SH-SY5Y (cell line): ENCODE measurements around the gene TMEM89.

Experiments used
- GATA2 ChIP-seq: IDR thresholded peaks from 2 replicates; pipeline ENCODE4 v1.6.1; 2011; ENCODE audit warnings: mild to moderate bottlenecking, low read depth, low read length
- GATA3 ChIP-seq: IDR thresholded peaks from 2 replicates; pipeline ENCODE4 v1.6.1; 2011; ENCODE audit warnings: low read depth, mild to moderate bottlenecking, low read length, moderate library complexity

Gene TMEM89

DNA sequence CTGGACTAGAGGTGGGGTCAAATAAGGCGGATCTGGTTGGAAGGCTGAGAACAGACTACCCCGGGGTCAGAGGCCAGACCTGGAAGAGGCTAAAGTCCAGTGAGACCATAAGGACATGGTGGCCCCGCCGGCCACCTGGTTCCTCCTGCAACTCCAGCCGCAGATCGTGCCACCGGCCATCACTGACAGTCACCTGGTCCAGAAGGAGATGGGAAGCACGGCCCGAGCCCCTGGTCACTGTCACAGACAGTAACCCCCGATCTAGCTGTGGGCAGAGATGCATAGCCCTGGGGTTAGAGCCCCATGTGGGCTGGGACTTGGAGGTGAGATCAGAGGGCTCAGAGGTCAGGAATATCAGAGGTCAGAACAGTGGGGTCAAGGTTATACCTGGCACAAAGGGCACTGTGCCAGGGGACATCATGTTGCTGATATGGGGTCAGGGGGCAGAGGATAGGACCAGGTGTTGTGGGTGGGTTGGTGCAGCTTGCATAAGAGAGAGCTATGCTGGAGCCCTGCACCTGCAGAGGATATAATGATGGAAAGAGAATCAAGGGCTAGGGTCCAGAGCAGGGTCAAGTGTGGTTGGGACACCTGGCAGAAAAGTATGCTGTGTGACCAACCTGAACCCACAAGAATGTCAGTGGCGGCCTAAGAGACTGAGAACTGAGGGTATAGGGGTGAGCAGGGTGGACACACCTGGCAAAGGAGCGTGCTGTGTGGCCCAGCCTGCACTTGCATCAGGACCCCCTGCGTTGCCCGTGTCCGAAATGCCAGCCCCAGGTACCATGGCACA, 31.6 kb upstream of the TMEM89 start:
- TF ChIP-seq GATA2, result no peak
- TF ChIP-seq GATA3, result no peak

DNA sequence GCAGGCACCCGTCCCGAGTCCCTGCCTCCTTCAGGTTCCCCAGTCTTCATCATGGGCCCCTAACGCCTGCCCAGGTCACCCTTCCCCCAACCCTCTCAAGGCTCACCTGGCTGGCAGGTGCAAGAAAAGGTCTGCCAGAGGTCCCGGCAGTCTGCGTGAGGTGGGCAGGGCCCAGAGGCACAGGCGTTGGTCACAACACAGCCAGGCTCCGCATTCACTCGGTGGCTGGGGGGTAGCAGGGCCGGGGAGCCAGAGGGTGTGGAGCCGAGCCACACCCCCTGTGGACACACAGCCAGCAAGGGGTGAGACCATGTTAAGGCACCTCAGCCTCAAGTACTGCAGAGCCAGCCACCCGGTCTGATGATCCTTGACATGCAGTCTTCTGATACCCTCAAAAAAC, 30.2 kb upstream of the TMEM89 start:
- TF ChIP-seq GATA2 (no peak), GATA3 (no peak)

DNA sequence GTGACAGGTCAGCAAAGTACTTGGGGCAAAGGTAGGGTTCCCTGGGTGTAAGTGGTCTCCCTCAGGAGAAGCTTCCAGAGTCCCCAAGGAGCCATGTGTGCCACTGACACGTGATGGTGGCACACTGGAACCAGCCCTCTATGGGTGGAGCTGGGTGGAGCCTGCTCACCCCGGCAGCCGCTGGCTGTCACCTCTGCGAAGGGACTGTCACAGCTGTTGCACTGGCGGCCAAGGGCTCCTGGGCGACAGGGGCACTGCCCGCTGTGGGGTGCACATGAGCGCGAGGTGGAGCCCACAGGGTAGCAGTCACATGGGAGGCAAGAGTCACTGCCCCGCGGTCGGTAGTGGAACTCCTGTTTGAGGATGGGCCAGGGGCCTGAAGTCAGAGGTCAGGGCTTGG, 29.2 kb upstream of the TMEM89 start:
- TF ChIP-seq GATA2, result no peak
- no peak for TF ChIP-seq GATA3

DNA sequence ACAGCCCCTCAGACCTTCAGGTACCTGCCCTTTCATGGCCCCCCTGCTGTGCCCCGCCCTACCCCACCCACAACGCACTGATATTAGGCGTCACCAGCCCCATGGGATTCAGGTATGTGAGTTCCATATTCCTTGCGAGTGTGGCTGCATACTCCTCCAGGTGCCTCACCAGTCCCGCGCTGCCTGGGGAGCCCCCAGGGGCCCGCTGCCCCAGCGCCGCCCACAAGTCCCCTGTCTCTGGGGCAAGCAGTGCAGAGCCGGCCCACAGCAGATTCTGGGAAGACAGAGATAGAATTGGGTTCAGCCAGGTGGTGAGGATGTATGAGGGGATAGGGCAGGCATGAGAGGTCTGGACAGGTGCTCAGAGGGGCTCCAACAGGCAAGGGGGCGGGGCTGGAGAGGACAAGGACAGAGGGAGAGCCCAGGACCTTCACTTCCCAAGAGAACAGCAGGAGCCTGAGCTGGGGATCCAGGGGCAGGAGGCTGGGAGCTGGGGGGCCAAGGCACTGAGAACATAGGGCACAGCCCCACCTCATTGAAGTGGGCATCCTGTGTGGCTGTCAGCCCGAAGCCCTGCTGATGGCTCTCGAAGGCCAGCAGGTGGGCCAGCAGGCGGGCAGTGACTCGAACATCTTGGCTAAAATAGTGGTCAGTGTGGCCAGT, 26.8 kb upstream of the TMEM89 start:
- TF ChIP-seq GATA3 (no peak), GATA2 (no peak)

DNA sequence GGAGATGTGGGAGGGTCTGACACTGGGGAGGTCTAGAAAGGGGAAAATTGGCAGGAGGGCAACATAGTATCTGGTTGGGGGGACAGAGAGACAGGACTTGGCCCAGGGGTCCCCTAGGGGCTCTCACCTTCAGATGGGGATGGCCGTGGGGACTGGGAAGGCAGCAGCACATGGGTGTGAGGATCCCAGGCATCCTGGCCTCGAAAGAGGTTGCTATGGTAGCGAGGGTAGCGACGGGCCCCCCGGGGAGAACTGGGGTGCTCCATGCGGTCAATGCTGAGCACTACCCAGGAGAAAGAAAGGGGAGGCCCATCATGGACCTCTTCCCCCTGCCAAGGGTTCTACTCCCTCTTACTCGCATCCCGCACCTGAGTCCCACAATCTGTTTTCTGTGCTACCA, 26.1 kb upstream of the TMEM89 start:
- TF ChIP-seq GATA3, result no peak
- no peak for TF ChIP-seq GATA2

DNA sequence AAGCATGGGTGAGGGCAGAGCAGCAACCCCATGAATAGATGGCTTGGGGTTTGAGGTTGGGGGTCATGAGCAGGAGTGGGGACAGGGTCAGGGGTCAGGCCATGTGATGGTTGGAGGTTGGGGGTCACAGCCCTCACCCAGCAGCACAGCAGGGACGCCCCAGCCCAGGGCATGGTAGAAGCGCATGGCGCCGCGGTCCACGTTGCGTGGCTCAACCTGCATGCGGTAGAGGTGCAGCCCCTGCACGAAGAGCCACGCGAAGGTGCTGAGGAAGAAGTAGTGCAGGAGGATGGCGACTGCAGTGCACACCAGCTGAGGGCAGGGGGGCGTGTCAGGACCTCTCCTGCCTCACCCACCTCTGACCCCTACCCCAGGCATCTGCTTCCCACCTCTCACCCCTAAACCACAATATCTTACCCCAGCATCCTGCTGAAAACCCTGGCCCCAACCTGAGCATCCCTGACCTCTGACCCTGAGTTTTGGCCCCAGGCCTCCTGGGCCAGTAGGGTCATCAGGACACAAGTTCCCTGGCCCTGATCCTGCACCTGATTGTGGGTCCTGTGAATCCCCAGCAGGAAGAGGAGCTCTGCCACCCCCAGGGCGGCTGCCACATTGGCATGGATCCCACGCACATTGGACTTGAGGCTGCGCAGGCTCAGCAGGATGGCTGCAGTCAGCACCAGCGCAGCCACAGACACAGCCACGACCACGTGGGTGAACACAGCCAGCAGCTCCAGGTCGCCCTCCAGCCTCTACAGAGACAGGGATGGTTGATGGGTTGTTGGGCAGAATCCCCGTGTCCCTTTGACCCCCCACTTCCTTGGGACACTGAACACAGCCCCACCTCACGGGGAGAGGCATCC, 23.6 kb upstream of the TMEM89 start:
- TF ChIP-seq GATA3 (no peak), GATA2 (no peak)

DNA sequence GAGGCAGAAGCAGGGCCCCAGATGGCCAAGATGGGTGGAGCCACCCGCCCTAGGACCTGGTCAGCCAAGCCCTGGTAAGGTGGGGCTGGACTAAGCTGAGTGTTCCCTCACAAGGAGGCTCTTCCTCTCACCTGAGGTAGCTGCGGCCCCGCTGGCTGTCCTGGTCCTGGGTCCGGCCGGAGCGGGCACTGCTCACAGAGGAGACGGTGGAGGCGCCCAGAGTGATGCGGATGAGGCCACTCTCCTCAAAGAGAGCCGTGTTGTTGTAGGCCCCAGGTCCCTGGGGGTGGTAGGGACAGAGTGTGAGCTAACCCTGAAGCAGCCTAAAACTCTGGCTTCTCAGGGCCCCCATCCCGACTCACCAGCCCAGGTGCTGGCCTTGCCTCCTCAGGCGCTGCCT, 21.0 kb upstream of the TMEM89 start:
- no peak for TF ChIP-seq GATA3
- no peak for TF ChIP-seq GATA2

DNA sequence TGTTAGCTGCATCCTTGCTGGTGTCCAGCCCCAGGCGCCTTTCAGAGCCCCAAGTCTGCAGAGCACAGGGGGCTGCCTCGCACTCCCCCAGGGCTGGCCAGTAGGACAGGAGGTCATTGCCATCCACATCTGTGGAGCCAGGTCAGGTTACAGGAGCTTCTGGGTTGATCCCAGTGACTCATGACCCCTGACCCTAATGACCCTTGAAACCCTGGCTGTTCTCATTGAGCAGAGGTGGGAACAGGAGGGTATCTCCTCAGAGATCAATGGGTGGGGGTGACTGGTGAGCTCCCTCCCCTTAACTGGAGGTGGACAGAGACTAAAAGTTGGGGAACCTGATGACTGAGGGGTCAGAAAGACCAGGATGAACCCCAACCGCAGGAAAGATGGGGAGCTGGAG, 19.8 kb upstream of the TMEM89 start:
- TF ChIP-seq GATA2 (no peak), GATA3 (no peak)

DNA sequence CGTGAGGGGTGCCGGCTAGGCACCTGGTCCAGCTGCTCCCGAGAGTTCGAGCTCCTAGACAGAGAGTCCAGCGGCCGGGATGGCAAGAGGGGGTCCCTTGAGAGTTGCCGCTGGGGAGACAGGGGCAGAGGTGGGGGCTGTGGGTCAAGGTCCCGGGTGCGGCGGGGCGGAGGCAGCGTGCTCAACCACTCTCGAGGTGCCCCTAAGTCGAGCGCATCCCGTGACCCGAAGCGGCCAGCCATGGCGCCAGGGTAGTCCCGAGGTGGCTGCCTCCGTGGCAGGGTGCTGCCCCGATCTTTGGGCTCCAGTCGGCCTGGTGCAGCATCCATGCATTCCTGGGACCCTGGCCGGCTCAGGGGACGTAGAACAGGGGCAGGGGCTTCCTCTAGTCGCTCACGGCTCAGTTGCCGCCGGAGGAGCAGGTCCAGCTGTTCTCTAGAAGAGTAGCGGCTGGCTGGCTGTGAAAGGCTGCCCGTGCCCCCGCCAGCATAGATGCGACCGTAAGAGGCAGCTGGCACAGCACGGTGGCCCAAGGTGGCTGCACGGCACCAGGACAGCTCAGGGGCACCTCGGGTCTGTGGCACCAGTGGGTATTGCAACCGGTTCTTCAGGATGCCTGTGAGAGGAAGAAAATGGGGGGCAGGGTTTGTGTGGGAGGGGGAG, 18.5 kb upstream of the TMEM89 start:
- TF ChIP-seq GATA2 (no peak), GATA3 (no peak)

DNA sequence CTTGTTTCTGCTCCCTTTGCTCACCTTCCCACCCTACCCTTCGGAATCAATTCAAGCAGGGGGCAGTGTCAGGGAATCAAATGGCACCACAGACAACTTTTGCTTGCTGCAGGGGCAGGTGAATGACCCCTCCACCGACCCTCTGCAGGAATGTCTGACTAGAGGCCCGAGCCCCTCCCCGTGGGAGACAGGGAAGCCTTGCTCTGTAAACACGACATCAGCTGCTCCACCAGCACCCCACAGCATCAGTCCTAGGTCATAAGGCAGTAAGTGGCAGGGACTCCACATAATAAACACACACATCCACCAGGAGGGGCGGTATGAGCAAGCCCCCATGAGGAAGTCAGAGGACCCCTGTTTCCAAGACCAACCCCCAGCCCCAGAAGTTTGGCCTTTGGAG, 15.7 kb upstream of the TMEM89 start:
- TF ChIP-seq GATA3, result no peak
- no peak for TF ChIP-seq GATA2

DNA sequence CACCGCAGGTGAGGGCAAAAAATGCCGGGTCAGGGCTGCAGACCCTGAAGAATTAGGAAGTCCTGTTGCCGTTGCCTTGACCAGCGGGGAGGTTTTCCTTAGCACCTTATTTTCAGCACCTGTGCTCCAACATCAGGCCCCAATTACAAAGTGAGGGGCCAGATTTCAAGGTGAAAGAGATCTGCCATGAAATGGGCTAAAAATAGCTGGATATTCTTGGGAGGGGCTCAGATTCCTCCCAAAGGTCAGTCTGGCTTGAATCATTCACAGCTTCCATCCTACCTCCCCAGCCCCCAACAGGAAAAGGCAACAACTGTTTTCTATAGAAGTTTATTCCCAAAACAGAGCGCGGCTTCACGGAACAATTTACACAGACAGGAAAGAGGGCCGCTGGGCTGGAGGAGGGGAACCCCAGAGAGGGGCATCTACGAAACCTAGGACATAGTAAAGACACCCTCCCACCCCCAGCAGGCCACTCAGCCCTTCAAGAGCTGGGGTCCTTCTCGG, 14.6 kb upstream of the TMEM89 start:
- TF ChIP-seq GATA3 (no peak), GATA2 (no peak)

DNA sequence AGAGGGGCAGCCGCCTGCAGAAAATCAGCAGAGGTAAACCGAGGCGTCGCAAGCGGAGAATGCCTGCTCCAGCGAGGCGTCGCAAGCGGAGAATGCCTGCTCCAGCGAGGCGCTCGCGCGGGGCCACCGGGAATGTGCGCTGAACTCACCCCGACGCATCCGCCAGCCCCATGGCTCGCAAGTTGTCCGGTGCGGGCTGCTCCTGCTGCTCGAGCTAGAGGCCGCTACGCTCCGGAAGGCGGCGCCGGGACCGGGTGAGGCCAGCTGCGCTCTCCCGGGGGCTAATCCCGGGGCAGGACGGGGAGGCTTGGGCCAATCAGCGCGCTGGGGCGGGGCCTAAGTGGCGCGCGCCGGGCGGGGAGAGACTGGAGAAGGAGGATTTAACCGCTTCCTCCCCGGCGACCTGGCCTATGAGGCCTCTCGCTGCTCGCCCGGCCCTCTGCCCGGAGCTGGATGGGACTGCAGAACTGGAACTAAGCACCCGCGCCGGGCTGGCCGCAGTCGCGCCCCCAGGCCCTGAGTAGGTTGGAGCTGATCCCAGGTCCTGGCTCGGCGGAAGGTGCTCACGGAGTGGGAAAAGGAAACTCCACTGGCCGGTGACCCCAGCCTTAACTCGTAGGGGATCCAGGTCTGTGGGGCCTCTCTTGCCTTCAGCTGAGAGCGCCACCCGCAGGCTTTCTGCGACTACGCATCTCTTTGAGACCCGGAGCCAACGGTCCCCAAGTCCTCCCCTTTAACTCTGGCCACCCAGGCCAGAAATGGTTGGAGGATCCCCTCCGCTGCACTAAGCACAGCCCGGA, 13.9 kb upstream of the TMEM89 start, which contains the start of gene SLC26A6:
Gene SLC26A6 (minus strand): TSS at position 240 of the 800 bp plus-strand sequence. CDS start 68 bp downstream, at position 172.
- TF ChIP-seq GATA2 (no peak), GATA3 (no peak)
